Right renal pelvis (tissue), 4 donors: ENCODE data around the gene CHURC1. TPM values are rescaled to one million over a fixed set of nuclear protein-coding genes. Genes with fewer than 3 reads are reported as not detected.

ENCODE experiments used
- DNase-seq, 4 donors: peaks; one replicate each; pipeline ENCODE4 v3.0.0-alpha.2; 2013; ENCODE audit warnings: low read depth in 4 of 4, low spot score in 3 of 4, missing footprints in 1 of 4
- polyA plus RNA-seq, 4 donors: library from polyadenylated mRNA; unstranded; fragments of 120-200 nt; gene quantifications; one replicate each; pipeline ENCODE4 v1.2.1, GENCODE V29; 2013; ENCODE audit not compliant: insufficient read length in 4 of 4

The CHURC1 gene
- polyA plus RNA-seq, 4 donors, result 55.9 to 65.6 (median 60.7) TPM

- no peak for DNase-seq
These were observed 23.0 kb downstream of the CHURC1 start for GRCh38 chr14:64937171-64937820.

GRCh38 chr14:64937821-64938193, 23.6 kb downstream of the CHURC1 start:
- DNase-seq, result no peak

- no peak for DNase-seq
These were observed 24.9 kb downstream of the CHURC1 start for GRCh38 chr14:64938972-64939816.

GRCh38 chr14:64939817-64940190, 25.5 kb downstream of the CHURC1 start:
- DNase-seq, result no peak

GRCh38 chr14:64940336-64940910, 26.2 kb downstream of the CHURC1 start:
- no peak for DNase-seq

- DNase-seq, result no peak
These were observed 28.4 kb downstream of the CHURC1 start, which contains the start of gene GPX2 for GRCh38 chr14:64942531-64943111. GPX2 (minus strand) TSS chr14:64942745; CDS start chr14:64942726, 19 bp downstream.

- DNase-seq, result no peak
These were observed 29.3 kb downstream of the CHURC1 start for GRCh38 chr14:64943556-64943955.

- no peak for DNase-seq
These were observed 29.8 kb downstream of the CHURC1 start for GRCh38 chr14:64944041-64944440.

- DNase-seq, result no peak
These were observed 30.6 kb downstream of the CHURC1 start for GRCh38 chr14:64944861-64945260.

- no peak for DNase-seq
These were observed 31.4 kb downstream of the CHURC1 start for GRCh38 chr14:64945431-64946178.

- no peak for DNase-seq
These were observed 32.2 kb downstream of the CHURC1 start for GRCh38 chr14:64946310-64947045.

- no peak for DNase-seq
These were observed 33.7 kb downstream of the CHURC1 start for GRCh38 chr14:64947710-64948611.

GRCh38 chr14:64948612-64949210, 34.5 kb downstream of the CHURC1 start:
- no peak for DNase-seq

GRCh38 chr14:64950889-64951288, 36.6 kb downstream of the CHURC1 start:
- no peak for DNase-seq

- no peak for DNase-seq
These were observed 37.0 kb downstream of the CHURC1 start for GRCh38 chr14:64951291-64951690.

GRCh38 chr14:64951724-64952123, 37.5 kb downstream of the CHURC1 start:
- DNase-seq, result no peak

GRCh38 chr14:64952598-64953309, 38.5 kb downstream of the CHURC1 start:
- DNase-seq, result no peak

- DNase-seq, result no peak
These were observed 39.0 kb downstream of the CHURC1 start for GRCh38 chr14:64953310-64953654.
